K562 (cell line): ENCODE results near the gene OTUD5.

Experiments
- EP400 ChIP-seq: fragments of 450-650 bp; IDR thresholded peaks from 2 replicates; pipeline ENCODE4 v1.6.1; 2017; ENCODE audit warnings: antibody characterized with exemption, mild to moderate bottlenecking, moderate library complexity
- EZH2 ChIP-seq: IDR thresholded peaks from 2 replicates; pipeline ENCODE4 v1.6.1; 2012; ENCODE audit warnings: low read depth, mild to moderate bottlenecking, inconsistent platforms, low read length, borderline replicate concordance
- FOXP1 ChIP-seq: sonication (generic); formaldehyde crosslinking; IDR thresholded peaks from 2 replicates; pipeline ENCODE4 v1.8.0; 2022; ENCODE audit warnings: mild to moderate bottlenecking, missing genetic modification reagents
- MYC ChIP-seq, 2 experiments: fragments of 250-450 bp in 1 of 2; sonication (Bioruptor Pico) in 1 of 2; IDR thresholded peaks; 2 replicates each; pipeline versions ENCODE4 v1.5.1 to v1.6.1; 2012 to 2021; ENCODE audit warnings: low read depth in 2 of 2, borderline replicate concordance in 1 of 2, improper control_type of control experiment in 1 of 2, low read length in 1 of 2, mild to moderate bottlenecking in 1 of 2, moderate library complexity in 1 of 2
- ZNF274 ChIP-seq: IDR thresholded peaks from 2 replicates; pipeline ENCODE4 v1.6.1; 2011; ENCODE audit warnings: low read depth, mild to moderate bottlenecking, low read length, moderate library complexity, borderline replicate concordance
- TF ChIP-seq, protein P1 (sequence below), 3 experiments: IDR thresholded peaks in 2 of 3; conservative IDR thresholded peaks in 1 of 3; 2 replicates each; pipeline ENCODE4 v1.5.1; 2011 to 2012; ENCODE audit warnings: low read length in 3 of 3, mild to moderate bottlenecking in 3 of 3, control low read depth in 2 of 3, improper control_type of control experiment in 1 of 3, inconsistent platforms in 1 of 3, low read depth in 1 of 3, mixed read lengths in 1 of 3, moderate library complexity in 1 of 3; ENCODE audit not compliant: insufficient read depth in 2 of 3

DNA sequence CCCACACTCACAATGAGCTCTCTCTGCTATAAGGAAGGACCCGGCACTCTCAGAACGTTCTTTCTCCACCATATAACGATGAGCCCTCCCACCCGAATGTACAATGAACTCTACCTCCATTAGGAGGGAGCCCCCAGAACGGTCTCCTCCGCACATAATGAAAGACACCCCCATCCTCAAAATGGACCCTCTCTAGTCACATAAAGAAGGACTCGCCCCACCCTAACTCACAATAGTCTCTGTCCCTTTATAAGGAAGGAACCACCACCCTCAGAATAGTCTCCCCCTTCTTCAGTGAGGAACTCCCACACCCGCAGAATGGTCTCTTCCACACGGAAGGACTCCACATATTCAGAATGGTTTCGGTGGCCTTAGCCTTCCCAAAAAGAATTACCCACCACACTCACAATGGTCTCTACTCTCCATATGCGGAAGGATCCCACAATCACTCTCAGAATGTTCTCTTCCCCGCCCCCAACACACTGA is 46.4 kb downstream of the OTUD5 start:
- TF ChIP-seq, protein P1, sequence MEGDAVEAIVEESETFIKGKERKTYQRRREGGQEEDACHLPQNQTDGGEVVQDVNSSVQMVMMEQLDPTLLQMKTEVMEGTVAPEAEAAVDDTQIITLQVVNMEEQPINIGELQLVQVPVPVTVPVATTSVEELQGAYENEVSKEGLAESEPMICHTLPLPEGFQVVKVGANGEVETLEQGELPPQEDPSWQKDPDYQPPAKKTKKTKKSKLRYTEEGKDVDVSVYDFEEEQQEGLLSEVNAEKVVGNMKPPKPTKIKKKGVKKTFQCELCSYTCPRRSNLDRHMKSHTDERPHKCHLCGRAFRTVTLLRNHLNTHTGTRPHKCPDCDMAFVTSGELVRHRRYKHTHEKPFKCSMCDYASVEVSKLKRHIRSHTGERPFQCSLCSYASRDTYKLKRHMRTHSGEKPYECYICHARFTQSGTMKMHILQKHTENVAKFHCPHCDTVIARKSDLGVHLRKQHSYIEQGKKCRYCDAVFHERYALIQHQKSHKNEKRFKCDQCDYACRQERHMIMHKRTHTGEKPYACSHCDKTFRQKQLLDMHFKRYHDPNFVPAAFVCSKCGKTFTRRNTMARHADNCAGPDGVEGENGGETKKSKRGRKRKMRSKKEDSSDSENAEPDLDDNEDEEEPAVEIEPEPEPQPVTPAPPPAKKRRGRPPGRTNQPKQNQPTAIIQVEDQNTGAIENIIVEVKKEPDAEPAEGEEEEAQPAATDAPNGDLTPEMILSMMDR (IDR thresholded peaks at IDR 0.05 in 2 of 3, conservative IDR thresholded peaks at IDR 0.05 in 1 of 3; ENCODE audit: insufficient read depth in 2 of 3, low read depth in 1 of 3, low read length in 3 of 3) = no peak
- TF ChIP-seq FOXP1 (CRISPR knock-in tag) (no peak), EZH2 (no peak), ZNF274 (no peak), MYC (IDR thresholded peaks at IDR 0.05; ENCODE audit: low read depth, low read length) (no peak), MYC (CRISPR knock-in tag; IDR thresholded peaks at IDR 0.05; ENCODE audit: borderline replicate concordance, low read depth) (no peak), EP400 (no peak)
